ENCODE data around the gene PRELID1. TPM values are rescaled to one million over a fixed set of nuclear protein-coding genes. Genes with fewer than 3 reads are reported as not detected.

The PRELID1 gene
- total RNA-seq, 1 donor from 2014 or later: 94.0 TPM

- peaks cover 2% of the 10 kb centered on the region for H3K4me1 Mint-ChIP-seq (ENCODE audit: low read depth)
- no peak overlapping the region for H3K4me3 Mint-ChIP-seq (ENCODE audit: low read depth)
- no peaks in the 10 kb centered on the region for H3K27me3 Mint-ChIP-seq
- TF ChIP-seq CTCF (IDR thresholded peaks at IDR 0.05; ENCODE audit: unreplicated experiment): no peak
- no peaks in the 10 kb centered on the region for H3K9me3 Mint-ChIP-seq (ENCODE audit: low read depth)
- H3K27ac Mint-ChIP-seq: peak overlapping the region; percentile 80
- H3K36me3 Mint-ChIP-seq (ENCODE audit: insufficient read depth): peaks cover 31% of the 10 kb centered on the region
- no peak for DNase-seq (ENCODE audit: low spot score, unreplicated experiment)
These were observed 32.5 kb upstream of the PRELID1 start for GRCh38 chr5:177271113-177271512.

- Mint-ChIP-seq H3K4me1 (ENCODE audit: low read depth) (peaks cover 2% of the 10 kb centered on the region), H3K27me3 (no peaks in the 10 kb centered on the region), H3K4me3 (ENCODE audit: low read depth) (no peak overlapping the region), H3K27ac (no peak overlapping the region), H3K36me3 (ENCODE audit: insufficient read depth) (peaks cover 34% of the 10 kb centered on the region), H3K9me3 (ENCODE audit: low read depth) (no peaks in the 10 kb centered on the region)
- DNase-seq (ENCODE audit: low spot score, unreplicated experiment): no peak
- no peak for TF ChIP-seq CTCF (IDR thresholded peaks at IDR 0.05; ENCODE audit: unreplicated experiment)
These were observed 27.7 kb upstream of the PRELID1 start for GRCh38 chr5:177275883-177276282.

- Mint-ChIP-seq H3K4me1 (ENCODE audit: low read depth) (peaks cover 2% of the 10 kb centered on the region), H3K4me3 (ENCODE audit: low read depth) (no peak overlapping the region), H3K27ac (no peak overlapping the region), H3K27me3 (no peaks in the 10 kb centered on the region), H3K36me3 (ENCODE audit: insufficient read depth) (peaks cover 30% of the 10 kb centered on the region), H3K9me3 (ENCODE audit: low read depth) (no peaks in the 10 kb centered on the region)
- no peak for DNase-seq (ENCODE audit: low spot score, unreplicated experiment)
- no peak for TF ChIP-seq CTCF (IDR thresholded peaks at IDR 0.05; ENCODE audit: unreplicated experiment)
These were observed 26.7 kb upstream of the PRELID1 start for GRCh38 chr5:177276886-177277285.

- H3K9me3 Mint-ChIP-seq (ENCODE audit: low read depth): no peaks in the 10 kb centered on the region
- H3K4me3 Mint-ChIP-seq (ENCODE audit: low read depth): no peak overlapping the region
- TF ChIP-seq CTCF (IDR thresholded peaks at IDR 0.05; ENCODE audit: unreplicated experiment): no peak
- no peak for DNase-seq (ENCODE audit: low spot score, unreplicated experiment)
- no peaks in the 10 kb centered on the region for H3K27me3 Mint-ChIP-seq
- peaks cover 34% of the 10 kb centered on the region for H3K36me3 Mint-ChIP-seq (ENCODE audit: insufficient read depth)
- no peak overlapping the region for H3K27ac Mint-ChIP-seq
- no peaks in the 10 kb centered on the region for H3K4me1 Mint-ChIP-seq (ENCODE audit: low read depth)
These were observed 15.4 kb upstream of the PRELID1 start for GRCh38 chr5:177288191-177288590.

GRCh38 chr5:177290816-177291596, 12.6 kb upstream of the PRELID1 start:
- no peak overlapping the region for H3K4me3 Mint-ChIP-seq (ENCODE audit: low read depth)
- H3K27ac Mint-ChIP-seq: peak overlapping the region; percentile 31
- peaks cover 27% of the 10 kb centered on the region for H3K36me3 Mint-ChIP-seq (ENCODE audit: insufficient read depth)
- DNase-seq (ENCODE audit: low spot score, unreplicated experiment): no peak
- no peaks in the 10 kb centered on the region for H3K27me3 Mint-ChIP-seq
- no peaks in the 10 kb centered on the region for H3K4me1 Mint-ChIP-seq (ENCODE audit: low read depth)
- no peak for TF ChIP-seq CTCF (IDR thresholded peaks at IDR 0.05; ENCODE audit: unreplicated experiment)
- H3K9me3 Mint-ChIP-seq (ENCODE audit: low read depth): no peaks in the 10 kb centered on the region

Data from progenitor cell of endocrine pancreas (in vitro differentiated cells).